ENCODE measurements around the gene NCOA6. TPM values are rescaled to one million over a fixed set of nuclear protein-coding genes. Genes with fewer than 3 reads are reported as not detected.
"Not testable (repeated sequence)": the region's sequence is repeated elsewhere in the genome, so short reads cannot be mapped to it uniquely, and the experiment has no call there.

The NCOA6 gene
- polyA plus RNA-seq, 3 donors = 43.1 to 53.4 (median 52.1) TPM

DNA sequence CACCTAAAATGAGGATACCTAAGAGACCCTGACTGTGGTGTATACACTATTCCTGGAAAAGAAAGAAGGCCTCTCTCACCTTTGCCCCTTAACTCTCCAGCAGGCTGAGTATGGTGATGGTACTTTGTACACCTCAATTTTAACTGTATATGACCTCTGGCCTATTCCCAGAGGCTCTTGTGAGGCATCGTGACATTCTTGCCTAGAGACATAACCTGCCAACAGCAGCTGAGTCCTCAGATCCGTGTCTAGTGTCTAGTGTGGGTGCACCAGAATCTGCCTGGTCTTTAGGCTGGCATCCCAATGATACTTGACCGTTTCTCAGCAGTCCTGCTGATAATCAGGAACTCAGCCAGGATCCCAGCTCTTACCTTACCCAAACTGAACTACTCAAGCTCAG lies 101.3 kb downstream of the NCOA6 start:
- no peak for DNase-seq

DNA sequence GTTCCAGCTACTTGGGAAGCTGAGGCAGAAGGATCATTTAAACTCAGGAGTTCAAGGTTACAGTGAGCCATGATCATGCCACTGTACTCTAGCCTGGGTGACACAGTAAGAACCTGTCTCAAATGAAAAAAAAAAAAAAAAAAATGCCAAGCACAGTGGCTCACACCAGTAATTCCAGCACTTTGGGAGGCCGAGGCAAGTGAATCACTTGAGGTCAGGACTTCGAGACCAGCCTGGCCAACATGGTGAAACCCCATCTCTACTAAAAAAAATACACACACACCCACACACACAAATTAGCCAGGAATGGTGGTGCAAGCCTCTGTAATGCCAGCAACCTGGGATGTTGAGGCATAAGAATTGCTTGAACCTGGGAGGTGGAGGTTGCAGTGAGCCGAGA lies 102.9 kb downstream of the NCOA6 start:
- not testable (repeated sequence) for DNase-seq

DNA sequence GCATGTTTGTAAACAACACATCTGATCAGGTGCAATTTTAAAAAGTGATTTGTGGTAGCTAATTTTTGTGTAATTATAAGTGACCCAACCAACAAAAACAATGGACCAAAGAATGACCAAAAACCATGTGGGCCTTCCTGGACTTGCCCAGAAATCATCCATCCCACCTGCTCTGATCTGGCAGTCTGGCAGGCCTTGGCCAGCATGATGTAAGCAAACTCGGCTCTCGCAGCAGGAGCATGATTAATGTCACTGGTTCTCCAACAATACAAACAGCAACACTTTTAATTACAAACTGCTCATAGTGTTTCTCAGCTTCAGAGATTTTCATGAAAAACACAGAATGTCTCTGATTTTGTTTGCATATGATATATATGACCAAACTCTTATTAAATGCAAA lies 105.2 kb downstream of the NCOA6 start:
- DNase-seq = no peak

DNA sequence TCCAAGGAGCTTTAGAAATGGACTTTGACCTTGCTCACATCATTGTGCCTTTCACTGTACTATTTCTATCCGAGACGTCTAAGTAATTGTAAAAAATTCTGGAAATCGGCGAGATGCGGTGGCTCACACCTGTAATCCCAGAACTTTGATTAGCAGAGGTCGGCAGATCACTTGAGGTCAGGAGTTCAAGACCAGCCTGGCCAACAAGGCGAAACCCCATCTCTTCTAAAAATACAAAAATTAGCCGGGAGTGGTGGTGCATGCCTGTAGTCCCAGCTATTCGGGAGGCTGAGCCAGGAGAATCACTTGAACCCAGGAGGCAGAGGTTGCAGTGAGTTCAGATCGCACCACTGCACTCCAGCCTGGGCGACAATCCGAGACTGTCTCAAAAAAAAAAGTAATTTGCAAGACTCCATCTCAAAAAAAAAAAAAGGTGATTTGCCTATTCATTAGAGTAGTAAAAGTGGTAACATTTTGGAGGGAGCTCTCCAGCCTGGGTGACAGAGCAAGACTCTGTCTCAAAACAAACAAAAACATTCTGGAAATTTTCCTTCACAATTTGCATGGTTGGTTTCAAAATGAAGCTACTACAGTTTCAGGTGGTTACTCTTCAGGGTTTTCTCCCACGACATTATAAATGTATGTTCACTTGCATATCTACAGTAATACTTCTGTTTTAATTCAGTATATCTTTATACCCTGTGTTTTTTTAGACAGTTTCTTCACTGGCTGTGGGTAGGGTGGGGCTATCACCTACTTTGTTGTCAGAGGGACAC lies 106.0 kb downstream of the NCOA6 start:
- not testable (repeated sequence) for DNase-seq

DNA sequence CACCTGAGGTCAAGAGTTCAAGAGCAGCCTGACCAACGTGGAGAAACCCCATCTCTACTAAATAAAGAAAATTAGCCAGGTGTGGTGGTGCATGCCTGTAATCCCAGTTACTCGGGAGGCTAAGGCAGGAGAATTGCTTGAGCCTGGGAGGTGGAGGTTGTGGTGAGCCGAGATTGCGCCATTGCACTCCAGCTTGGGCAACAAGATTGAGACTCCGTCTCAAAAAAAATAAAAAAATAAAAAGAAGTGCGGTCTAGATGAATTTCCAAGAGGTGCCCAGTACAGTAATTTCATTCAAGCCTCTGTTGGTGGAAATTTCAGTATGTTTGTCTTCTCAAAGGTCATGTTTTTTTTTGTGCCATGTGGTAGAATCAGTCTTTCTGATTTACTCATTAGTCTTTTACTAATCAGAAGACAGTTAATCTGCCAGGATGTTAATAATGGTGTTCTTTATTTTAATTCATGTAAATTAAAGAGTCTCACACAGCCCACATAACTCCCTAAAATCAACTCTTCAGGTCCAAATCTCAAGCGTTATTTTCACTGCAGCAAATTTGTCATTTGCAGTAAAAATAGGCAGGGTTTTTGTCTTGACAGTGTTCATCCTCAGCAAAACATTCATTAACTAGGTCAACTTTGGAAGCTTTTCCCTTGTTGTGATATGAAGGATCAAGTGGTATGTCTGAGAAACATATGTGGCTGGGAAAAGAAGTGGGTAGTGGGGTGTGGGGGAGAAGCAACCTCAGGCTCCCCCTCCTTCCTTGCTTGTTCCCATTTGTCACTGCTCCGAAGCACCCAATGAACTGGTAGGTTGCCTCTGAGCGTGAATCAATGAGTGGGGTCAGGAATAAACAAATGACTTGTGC lies 108.0 kb downstream of the NCOA6 start:
- no peak for DNase-seq

DNA sequence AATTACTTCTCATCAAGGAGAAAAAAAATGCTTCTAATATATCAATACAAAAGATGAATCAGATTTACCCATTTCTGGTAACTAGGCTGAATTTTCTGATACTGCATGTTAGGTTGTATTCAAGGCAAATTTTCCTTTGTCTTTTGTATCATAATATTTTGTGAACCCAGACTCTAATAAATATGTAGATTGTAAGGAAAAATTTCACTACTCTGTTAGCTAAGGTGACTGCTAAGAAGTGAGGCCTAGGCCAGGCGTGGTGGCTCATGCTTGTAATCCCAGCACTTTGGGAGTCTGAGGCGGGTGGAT lies 108.6 kb downstream of the NCOA6 start:
- no peak for DNase-seq

DNA sequence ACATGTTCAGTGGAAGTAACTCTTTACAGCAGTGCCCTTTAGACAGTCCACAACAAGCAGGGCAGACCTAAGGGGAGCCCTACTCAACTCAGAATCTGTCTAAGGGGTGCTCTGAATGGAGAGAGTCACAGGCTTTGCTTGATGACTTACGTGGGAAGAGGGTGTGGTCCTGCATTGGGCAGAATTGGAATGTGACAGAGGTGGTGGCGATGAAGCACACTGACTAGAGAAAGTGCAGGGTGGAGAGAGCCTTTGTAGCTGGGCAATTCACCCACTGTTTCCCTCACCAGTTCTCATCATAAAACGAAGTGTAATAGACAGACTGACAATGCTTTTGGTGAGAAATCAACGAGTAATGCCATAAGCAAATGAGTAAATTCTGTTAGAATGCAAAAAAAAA lies 110.1 kb downstream of the NCOA6 start:
- no peak for DNase-seq

DNA sequence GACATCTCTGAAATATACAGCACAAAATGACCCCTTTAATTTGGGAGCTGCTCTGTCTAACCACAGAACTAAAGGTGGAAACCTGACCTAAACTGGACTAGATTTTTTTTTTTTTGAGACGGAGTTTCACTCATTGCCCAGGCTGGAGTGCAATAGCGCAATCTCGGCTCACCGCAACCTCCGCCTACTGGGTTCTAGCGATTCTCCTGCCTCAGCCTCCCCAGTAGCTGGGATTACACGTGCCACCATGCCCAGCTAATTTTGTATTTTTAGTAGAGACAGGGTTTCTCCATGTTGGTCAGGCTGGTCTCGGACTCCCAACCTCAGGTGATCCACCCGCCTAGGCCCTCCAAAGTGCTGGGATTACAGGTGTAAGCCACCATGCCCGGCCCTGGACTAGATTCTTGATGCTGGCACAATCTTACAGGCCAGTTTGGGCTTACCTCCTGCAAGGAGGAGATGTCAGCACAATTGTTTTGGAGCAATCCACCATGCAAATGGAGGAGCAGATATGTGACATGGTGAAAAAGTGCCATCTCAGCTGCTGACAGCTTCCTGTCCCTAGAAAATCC lies 111.4 kb downstream of the NCOA6 start:
- DNase-seq = not testable (repeated sequence)

DNA sequence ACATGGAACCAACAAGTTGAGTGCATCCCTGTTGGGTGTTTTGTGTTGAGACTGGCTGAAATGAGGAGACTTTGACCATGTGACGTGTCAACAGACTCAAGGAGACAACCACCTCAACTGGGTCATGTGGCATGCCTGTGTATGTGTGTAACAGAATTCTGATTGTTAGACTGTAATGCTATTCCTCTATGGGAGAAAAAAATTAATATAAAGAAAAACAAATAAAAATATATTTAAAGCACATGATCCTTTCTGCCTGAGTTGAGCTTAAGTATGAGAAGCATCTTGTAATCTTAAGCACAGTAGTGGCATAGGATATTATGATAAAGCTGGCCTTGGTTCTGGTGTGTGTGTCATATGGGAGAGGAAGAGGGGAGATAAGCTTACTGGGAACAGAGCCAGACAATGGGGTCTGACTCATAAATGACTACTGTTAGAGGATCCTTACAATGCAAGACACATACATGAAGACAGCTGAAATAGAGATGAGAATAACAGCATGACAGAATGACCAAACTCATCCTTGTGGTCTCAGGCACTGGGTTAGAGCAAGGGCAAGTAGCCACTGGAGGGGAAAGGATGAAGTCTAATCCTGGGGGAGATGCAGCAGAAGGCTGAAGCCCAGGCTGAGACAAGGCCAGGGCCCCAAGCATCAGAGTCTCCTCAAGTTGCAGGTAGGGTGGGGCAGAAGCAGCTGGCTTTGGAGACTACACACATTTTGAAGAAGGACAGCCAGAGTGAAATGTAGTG lies 112.1 kb downstream of the NCOA6 start:
- no peak for DNase-seq

DNA sequence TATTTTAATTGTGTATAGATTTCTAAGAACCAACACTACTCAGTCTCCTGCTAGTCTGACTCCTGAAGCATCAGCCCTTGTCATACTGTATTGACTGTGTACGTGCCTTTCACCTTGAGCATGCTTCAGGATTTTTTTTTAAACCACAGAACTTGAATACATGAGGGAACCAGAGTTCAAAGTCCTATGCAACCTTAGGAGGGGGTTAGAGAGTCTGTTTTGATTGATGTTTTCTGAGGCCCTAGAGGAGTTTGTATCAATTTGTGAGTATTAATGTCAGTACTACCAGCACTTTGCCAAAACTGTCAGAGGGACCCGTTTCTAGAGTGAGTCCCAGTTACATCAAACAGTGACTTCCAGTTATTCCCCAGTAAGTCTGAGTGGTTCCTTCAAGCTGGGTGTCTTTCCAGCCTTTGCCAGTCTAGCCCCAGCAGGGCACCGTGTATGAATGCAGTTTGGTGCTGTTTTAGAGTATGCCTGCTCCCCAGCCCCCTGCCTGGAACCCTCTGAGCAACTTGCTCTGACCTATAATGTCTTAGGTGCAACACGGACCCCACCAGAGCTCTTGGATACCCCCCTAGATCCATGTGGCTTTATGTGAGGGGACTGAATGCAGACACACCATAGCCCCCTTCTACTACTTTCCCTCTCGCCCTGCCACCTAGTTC lies 112.8 kb downstream of the NCOA6 start:
- DNase-seq = no peak

DNA sequence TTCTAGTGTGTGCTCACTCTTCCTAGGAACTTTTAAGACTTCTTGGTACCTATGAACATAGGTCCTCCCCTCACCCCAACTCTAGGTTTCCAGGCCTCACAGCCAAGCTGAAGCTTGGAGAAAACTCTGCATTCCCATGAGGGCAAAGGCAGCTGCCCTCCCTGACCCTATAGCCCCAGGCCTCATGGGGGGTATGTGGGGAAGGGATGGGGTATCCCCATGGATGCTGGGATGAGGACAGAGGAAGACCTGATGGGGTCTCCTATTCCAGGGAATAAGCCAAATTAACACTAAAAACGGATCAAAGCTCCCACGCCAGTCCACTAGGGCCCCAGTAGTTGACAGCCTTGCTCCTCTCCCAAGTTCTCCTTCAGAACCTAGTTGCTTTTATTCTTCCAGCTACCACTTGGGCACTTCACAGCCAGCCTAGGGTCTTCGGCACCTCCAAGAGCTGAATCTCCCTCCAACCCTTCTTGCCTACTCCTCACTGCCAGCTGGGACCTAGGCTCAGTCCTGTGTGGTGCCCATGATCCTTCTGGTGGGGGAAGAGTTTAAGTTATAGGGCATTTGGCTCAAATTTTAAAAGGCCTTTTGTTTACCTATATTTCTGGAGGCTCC lies 113.5 kb downstream of the NCOA6 start:
- DNase-seq = no peak

DNA sequence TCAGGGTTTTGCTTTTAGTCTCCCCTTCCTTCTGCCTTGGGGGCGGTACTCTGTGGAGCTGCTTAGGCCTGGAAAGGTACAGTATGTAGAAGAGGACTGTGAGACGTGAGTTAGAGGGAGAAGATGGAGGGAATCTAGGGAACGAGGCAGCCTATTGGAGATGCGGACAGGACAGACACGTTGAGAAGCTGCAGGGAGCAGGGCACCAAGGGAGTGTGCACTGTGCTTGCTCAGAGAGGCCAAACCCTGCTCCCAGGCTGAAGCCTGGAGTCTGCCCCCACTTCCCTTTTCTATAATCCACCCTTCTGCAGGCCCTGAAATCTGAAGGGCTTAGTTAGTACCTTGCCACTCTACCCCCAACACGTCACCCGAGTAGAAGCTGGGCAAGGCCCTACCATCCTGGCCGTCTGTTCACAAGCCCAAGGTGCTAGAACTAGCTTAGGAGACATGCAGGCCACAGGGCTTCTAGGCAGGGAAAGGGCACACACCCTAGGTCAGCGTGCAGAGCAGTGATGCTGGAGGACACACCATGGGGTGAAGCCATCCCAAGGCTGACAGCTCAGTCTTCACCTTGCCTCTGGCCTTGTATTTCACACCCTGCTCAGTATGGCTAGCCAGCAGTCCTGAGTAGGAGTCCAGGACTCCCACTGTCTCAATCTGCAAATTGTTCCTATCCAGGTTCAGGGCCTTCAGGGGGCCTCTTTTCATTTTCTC lies 114.4 kb downstream of the NCOA6 start:
- DNase-seq = no peak

DNA sequence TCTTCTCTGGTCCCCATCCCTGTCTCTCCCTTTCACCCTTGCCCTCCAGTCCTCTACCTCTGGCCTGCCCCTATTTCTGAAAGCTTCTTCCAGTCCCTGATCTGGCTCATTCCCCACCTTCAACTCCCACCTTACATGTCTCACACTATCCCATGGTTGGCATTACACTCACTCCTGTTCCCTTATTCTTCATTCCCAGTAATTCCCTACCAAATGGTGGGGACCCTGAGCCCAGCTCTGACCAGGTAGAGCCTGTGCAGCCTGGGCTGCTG lies 114.9 kb downstream of the NCOA6 start:
- DNase-seq = no peak

DNA sequence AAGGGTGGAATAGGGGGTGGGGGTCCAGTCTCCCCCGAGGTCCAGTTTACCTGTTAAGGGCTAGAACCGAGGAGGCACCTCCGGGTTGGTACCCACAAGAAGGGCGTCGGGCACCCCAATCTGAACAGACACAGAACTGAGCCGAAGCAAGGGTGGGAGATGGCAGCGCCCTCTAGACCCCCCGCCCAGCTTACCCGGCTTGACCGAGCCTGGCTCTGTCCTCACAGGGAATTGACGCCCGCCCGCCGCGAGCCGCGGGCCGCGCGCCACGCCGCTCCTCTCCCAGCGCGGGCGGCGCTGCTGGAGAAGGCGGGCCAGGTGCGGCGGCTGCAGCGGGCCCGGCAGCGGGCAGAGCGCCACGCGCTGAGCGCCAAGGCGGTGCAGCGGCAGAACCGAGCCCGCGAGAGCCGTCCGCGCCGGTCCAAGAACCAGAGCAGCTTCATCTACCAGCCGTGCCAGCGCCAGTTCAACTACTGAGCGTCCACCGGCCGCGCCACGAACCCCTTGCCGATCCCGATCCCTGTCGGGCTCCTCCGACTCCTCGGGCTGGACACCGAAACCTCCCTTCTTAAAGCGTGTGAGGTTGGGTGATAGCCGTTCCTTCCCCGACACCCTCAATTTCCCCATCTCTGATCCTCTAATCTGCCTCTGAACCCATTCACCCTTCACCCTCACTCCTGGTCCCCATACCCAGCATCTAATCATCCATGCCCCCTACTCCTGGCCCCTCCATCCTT lies 115.5 kb downstream of the NCOA6 start:
- peak; percentile 67 for DNase-seq

DNA sequence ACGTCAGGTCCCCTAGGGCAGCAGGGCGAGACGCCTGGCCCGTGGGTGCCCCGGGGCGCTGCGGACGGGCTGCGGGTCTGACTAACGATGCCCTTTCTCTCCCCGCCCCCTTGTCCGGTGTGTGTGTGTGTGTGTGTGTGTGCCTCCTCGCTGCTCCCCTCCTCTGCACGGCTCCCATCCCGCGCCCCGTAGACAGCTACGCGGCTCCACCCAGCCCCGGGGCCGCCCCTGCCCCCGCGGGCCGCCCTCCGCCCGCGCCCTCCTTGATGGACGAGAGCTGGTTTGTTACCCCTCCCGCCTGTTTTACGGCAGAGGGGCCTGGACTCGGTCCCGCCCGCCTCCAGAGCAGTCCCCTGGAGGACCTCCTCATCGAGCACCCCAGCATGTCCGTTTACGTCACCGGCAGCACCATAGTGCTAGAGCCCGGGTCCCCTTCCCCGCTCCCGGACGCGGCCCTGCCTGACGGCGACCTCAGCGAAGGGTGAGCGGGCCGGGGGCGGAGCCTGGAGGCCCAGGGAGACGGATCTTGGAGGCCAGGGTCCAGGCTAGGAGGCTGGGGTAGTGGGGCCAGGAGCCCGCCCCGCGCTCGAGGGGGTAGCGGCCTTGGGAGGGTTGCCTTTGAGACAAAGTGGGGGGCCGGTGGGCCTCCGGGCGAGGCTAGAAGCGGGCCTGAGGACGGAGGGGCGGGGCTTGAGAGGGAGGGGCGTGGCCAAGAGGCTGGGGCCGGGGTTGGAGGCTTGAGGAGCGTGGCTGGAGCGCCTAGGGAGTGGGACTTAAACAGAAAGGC lies 116.2 kb downstream of the NCOA6 start:
- DNase-seq = peak; percentile 77

DNA sequence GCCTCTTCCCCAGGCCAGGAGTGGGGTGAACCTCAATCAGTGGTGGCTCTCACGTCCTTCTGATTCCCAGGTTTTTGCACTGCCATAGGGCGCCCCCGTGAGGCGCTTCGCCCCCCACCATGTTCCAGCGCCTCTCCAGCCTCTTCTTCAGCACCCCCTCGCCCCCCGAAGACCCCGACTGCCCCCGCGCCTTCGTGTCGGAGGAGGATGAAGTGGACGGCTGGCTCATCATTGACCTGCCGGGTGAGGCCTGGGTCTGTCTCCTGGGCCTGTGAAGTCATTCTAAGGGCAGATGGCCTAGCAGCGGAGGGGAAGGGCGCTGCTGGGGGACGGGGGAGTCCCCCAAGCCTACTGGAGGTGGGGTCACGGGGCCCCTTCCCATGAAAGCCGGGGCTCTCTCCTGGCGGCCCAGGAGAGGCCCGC lies 116.8 kb downstream of the NCOA6 start:
- peak; percentile 43 for DNase-seq

DNA sequence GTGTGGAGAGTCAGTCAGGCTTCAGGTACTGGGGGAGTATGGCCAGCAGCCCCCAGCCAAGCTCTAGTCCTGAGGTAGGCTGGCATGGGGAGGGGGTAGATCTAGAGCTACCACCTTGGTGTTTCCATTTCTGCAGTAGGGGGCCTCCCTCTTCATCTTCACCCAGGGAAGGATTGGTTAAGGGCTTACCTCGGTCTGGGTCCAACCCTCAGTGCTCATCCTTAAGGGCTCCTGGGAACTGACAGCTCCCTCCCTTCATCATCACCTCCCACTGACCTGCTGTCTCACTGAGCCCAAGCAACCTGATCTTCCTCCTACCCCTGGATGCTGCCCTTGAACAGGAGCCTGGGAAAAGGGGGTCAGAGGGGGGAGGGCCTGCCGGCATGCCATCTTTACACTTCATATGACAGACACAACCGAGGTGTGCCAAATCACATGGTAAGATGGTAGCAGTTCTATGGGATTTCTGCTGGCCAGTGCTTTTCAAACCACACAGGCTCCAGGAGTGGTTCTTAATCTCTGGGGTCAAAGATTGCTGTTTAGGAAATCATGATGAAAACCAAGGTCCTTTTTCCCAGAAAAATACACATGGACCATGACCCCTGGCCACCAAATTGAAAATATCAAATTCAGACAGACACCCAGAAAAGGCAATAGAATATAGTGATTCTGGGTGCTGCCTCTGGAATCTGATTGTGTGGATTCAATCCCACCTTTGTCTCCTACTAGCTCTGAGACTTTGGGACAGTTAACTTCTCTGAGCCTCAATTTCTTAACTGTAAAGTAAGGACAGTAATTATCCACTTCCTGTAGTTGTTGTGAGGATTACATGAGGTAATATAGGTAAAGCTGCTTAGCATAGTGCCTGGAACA lies 118.3 kb downstream of the NCOA6 start:
- DNase-seq = no peak

DNA sequence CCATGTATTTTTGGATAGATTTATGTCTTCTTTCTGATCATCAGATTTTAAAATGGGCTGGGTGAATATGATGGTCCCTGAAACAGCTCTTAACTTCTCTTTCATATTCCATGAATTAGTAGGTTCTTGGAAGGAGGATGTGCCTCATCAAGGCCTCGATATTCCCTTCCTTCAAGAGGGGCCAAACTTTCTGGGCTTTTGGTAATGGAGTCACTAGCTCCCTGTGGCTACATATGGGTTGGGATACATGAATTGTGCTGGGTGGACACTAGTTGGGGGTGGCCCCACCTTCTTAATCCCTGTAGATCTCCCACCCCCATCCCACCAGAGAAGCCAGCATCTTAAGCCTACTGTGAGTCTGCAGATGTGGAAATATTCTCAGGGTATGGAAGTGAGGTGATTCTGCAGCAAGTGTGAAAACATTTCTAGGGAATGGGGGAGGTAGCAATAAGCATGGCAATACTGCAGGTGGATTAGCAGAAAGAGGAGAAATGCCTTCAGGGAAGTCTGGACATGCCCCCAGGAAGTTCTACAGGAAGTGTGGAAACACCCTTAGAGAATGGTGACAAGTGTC lies 119.1 kb downstream of the NCOA6 start:
- DNase-seq = no peak
